ENCODE data around the gene DMPK. TPM values are rescaled to one million over a fixed set of nuclear protein-coding genes. Genes with fewer than 3 reads are reported as not detected.

DMPK gene
- polyA plus RNA-seq, 1 of the 3 experiments (the other 2 are of a cell fraction) = 92.2 TPM

GRCh38 chr19:45761714-45762113, 20.6 kb downstream of the DMPK start:
- POLR2A ChIA-PET = no interaction called here
- Histone ChIP-seq H3K4me2 (no peak overlapping the region), H2AFZ (ENCODE audit: low read depth) (no peak overlapping the region), H3K27ac (ENCODE audit: low read depth in 2 of 2, low read length in 1 of 2) (no peak overlapping the region), H3K4me3 (ENCODE audit: low read depth in 2 of 2, low read length in 1 of 2) (no peak overlapping the region), H3K9ac (no peak overlapping the region), H3F3A (replicated peaks; ENCODE audit: insufficient read depth) (no peaks in the 10 kb centered on the region), H3K4me1 (ENCODE audit: control insufficient read depth in 1 of 2, insufficient read depth in 2 of 2, low read depth in 1 of 2, low read length in 1 of 2) (peaks cover 0 to 4% of the 10 kb centered on the region in 2 experiments; a peak in 1 of 4 replicates), H4K20me1 (ENCODE audit: insufficient read depth) (no peaks in the 10 kb centered on the region), H3K79me2 (ENCODE audit: insufficient read depth) (no peaks in the 10 kb centered on the region), H3K9me2 (no peaks in the 10 kb centered on the region), H3K27me3 (ENCODE audit: insufficient read depth) (no peaks in the 10 kb centered on the region), H3K9me3 (no peaks in the 10 kb centered on the region), H3K36me3 (replicated peaks in 1 of 2; ENCODE audit: control insufficient read depth in 1 of 2, insufficient read depth in 2 of 2, low read length in 1 of 2) (no peaks in the 10 kb centered on the region)
- WGBS (ENCODE audit: low lambda C conversion rate) = 87% methylated on average over 11 of the region's 17 CpGs
- DNase-seq = peak; percentile 17
- no peak for TF ChIP-seq REST (IDR thresholded peaks at IDR 0.05; ENCODE audit: low read depth, low read length)
- no peak for TF ChIP-seq ZBTB33 (IDR thresholded peaks at IDR 0.05; ENCODE audit: borderline replicate concordance, low read depth)
- no peak for TF ChIP-seq SIN3A (IDR thresholded peaks at IDR 0.05; ENCODE audit: borderline replicate concordance, low read depth, low read length)
- no peak for TF ChIP-seq USF2 (IDR thresholded peaks at IDR 0.05; ENCODE audit: borderline replicate concordance, low read depth, low read length)
- no peak for TF ChIP-seq USF1 (IDR thresholded peaks at IDR 0.05; ENCODE audit: borderline replicate concordance, low read depth)
- TF ChIP-seq CHD2 (IDR thresholded peaks at IDR 0.05; ENCODE audit: low read length, partially characterized antibody) = no peak
- TF ChIP-seq TEAD4 (IDR thresholded peaks at IDR 0.05; ENCODE audit: borderline replicate concordance, insufficient read depth) = no peak
- TF ChIP-seq EP300 (IDR thresholded peaks at IDR 0.05; ENCODE audit: borderline replicate concordance in 1 of 2, low read depth in 1 of 2, low read length in 1 of 2) = no peak
- no peak for TF ChIP-seq RFX5 (IDR thresholded peaks at IDR 0.05; ENCODE audit: low read length)
- CTCF ChIA-PET = no interaction called here
